NCI-H2081 (cell line): ENCODE results near the gene DNAJB11.

Source experiments
- DNase-seq, 2 experiments: peaks; one replicate each; lab custom pipeline; 2025; lab: John Stamatoyannopoulos, UW

DNAJB11 gene

DNA sequence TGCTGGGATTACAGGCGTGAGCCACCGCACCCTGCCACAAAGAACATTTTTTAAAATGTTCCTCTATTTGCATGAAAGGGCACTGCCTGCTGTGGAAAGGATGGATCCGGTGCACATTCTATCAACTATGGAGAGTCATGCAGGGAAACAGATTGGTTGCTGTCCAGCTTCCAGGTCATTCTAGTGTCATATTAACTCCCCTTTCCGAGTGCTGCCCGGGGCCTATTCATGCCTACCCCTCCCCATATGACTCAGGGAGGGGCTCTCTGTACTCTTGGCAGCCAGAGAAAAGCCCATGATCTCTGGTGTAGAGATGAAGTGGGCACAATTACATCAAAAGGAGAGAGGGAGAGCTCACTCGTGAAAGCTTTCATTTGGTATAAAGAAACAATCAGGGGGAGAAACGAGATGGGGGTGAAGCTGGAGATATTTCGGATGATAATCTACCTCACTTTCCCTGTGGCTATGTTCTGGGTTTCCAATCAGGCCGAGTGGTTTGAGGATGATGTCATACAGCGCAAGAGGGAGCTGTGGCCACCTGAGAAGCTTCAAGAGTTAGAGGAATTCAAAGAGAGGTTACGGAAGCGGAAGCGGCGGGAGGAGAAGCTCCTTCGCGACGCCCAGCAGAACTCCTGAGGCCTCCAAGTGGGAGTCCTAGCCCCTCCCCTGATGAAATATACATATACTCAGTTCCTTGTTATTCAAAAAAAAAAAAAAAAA lies 26.2 kb downstream of the DNAJB11 start:
- no peak for DNase-seq

GRCh38 chr3:186598108-186598784 lies 27.7 kb downstream of the DNAJB11 start:
- no peak for DNase-seq

DNA sequence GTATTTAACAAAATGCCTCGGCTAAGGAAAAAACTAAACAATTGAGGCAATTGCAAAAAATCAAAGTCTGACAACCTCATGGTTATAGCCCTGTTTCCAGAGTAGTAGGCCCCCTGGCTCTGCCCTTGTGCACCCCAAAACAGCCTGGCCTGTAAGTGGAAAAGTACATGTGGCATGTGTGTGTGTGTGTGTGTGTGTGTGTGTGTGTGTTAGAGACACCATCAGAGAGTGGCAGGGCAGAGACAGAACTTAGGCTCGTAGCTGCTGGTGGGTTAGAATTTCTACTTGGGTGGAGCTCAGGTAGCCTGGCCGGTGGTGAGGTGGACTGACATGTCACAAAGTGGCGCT lies 28.2 kb downstream of the DNAJB11 start:
- DNase-seq, result no peak

DNA sequence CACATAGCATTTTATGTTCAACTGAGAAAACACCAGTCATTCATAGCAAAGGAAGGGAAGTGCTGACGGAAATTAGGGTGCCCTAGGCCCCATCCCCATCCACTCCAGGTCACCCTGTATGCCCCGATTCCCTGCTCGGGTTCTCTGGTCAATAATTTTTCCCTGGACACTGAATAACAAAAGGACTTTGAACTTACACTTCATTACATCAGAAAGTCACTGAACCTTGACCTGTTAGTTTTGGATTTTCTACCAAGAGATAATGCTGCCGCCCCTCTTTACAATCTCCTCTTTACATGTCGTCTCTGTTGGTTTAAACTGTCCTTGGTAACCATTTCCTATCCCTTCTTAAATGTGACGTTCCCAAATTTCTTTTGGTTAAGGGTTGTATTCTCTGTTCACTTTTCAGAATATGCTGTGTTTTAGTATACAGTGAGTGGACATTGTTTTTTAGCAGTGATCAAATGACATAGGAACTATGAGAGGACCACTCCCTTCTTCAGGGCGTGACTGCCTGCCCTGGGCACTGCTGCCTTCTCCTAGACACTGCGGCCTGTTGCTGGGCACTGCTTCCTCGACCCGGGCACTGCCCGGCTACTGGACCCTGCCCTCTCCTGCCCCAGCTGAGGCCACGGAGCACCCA lies 28.7 kb downstream of the DNAJB11 start:
- no peak for DNase-seq

DNA sequence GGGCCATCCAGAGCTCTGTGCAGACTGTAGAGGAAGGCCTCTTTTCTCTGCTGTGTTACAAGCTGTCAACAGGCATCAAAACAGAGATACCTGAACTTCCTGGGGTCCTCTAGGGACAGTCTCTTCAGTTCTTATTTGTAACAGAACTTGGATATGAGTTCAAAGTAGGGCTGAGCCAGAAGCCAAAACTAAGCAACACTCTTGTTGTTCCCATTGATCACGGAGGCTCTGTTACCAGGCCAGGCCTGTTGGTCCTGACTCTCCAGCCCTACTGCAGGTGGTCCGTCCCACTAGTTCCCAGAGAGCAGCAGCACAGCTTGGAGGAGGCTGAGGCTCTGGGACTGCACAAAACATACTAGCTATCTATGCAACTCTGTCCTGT lies 29.3 kb downstream of the DNAJB11 start:
- no peak for DNase-seq

DNA sequence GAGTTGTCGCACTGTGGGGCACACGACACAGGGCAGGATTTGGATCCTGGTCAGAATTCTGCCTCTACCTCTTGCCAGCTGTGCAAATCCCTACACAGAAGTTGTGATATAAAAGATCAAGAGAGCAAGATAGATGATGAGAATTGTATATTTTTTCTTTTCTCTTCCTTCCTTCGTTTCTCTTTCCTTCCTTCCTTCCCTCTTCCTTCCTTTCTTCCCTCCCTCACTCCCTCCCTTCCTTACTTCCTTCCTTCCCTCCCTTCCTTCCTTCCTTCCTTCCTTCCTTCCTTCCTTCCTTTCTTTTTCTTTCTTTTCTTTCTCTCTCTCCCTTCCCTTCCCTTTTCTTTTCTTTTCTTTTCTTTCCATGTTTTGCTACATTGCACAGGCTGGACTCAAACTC lies 30.4 kb downstream of the DNAJB11 start:
- no peak for DNase-seq

DNA sequence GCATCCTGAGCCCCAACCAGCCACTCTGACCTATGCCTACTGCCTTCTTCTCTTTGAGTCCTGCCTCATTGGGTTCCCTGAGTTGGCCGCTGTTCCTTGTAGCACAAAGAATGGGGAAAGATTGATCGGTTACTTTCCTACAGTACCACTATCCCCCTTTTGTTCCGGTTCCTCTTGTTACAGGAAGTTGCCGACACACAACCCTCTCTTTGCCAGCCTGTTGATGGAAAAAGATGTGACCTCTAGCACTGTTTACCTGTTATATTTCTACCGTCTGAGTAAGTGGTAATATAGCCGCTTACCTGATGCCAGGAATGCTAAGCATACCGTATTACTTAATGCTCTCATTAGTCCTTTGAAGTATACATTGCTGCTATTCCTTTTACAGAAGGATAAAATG lies 32.6 kb downstream of the DNAJB11 start:
- no peak for DNase-seq

DNA sequence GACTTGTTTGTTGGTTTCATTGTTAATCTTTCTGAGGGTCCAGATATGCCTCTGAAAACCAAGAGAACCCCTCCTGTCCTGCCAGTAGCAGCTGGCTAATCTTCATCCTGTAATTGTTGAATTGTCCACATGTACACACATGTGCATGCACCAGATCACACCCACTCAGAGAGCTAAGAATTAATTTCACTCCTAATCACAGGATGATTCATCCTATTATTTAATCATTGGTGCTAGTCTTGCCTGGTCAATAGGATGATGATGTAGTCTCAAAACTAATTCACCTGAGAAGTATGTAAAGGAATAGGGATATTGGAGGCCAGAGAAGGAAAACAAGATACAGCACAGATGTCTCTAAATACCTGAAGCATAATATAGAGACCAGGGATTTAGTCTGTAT lies 34.6 kb downstream of the DNAJB11 start:
- no peak for DNase-seq

GRCh38 chr3:186605561-186606545 lies 35.3 kb downstream of the DNAJB11 start:
- DNase-seq, result no peak

DNA sequence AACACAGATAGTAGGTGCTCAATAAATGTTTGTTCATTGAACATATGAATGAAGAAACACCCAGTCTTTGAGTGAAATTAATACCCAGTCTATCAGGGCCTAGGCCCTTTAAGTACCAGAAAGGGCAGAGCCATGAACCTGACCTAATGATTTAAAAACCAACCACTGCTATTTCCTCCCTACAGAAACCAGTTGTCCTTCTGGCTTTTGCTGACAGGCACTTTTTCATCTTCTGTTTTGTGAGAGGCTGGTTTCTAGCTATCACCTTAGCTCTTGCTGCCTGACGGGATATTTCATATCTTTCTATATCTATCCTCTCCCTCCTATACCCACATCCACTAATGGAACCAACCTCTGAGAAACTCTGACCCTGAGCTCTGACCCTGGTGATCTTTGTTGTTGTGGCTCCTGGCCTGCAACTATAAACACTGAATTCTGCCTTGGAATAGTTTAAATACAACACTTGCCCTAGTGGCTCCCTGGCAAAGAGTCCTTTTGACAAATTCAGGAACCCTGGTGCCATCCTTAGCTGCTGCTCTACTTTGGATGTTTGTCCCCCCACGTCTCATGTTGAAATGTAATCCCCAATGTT lies 38.2 kb downstream of the DNAJB11 start:
- no peak for DNase-seq

DNA sequence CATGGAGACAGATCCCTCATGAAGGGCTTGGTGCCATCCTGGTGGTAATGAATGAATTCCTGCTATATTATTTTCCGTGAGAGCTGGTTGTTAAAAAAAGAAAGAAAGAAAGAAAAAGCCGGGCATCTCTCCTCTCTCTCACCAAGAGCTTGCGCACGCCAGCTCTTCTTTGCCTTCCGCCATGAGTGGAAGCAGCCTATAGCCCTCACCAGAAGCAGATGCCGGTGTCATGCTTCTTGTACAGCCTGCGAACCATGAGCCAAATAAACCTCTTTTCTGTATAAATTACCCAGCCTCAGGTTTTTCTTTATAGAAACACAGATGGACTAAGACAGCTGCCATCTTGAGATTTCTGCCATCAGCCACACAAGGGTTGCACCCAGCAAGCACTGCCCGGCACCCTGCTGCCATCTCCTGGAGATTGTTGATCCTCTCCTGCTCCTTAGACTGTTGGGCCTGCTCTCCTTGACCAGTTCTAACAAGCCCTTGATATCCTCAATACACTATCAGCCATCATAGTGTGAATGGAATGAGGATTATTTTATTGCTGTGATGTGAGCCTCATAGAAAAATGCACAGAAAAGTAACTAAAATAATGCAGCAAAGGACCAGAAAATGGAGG lies 38.8 kb downstream of the DNAJB11 start:
- DNase-seq, result no peak

DNA sequence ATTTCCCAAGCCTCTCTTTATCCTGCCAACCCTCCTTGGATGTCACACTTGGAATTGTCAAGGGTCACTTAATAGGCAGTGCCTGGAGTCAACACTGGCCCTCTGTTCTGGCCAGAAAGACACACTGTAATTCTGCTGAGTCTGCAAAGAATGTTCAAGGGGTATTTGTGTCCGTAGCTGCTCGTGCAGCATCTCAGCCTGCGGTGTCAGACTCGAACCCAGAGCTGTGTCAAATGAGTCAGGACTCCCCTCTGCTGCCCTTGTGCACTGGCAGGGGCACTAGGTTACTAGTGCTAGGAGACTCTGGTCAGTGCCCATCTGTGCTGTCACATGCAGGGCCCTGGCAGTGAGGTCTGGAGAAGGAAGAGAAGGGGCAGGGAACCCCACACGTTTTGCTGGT lies 41.5 kb downstream of the DNAJB11 start:
- DNase-seq, result no peak

DNA sequence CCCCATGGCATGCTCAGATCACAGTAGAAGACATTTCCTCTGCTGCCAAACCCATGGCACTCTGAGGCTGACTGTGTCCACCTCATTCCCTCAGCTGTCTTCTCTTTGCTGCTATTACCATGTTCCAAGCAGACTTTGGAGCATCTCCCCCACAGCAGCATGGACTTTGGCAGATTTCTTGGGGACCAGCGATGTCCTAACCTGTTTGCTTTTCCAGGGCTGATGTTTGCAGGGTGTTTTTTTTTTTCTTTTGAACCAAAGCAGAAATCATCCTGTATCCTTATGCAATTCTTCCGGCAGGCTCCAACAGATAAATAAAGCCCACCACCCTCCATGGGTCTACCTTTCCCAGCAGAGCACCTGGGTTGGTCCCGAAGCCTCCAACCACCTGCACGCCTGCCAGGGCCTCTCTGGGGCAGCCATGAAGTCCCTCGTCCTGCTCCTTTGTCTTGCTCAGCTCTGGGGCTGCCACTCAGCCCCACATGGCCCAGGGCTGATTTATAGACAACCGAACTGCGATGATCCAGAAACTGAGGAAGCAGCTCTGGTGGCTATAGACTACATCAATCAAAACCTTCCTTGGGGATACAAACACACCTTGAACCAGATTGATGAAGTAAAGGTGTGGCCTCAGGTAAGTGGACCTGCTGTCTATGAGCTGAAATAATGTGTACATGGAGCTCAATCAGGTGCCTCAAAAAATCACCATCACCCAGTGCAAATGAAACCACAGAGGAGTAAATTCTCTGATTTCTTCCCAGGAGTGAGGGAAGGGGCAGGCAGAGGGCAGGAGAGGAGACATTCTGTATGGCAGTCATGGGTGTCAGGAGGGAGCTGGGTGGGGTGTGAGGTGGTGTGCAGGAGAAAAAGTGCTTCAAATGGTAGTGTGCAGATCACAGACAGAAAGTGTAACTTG lies 42.5 kb downstream of the DNAJB11 start, which contains the start of gene AHSG:
AHSG (plus strand) TSS at position 340 of the 916 bp plus-strand sequence; CDS start at position 422, 82 bp downstream.
- DNase-seq, result no peak

DNA sequence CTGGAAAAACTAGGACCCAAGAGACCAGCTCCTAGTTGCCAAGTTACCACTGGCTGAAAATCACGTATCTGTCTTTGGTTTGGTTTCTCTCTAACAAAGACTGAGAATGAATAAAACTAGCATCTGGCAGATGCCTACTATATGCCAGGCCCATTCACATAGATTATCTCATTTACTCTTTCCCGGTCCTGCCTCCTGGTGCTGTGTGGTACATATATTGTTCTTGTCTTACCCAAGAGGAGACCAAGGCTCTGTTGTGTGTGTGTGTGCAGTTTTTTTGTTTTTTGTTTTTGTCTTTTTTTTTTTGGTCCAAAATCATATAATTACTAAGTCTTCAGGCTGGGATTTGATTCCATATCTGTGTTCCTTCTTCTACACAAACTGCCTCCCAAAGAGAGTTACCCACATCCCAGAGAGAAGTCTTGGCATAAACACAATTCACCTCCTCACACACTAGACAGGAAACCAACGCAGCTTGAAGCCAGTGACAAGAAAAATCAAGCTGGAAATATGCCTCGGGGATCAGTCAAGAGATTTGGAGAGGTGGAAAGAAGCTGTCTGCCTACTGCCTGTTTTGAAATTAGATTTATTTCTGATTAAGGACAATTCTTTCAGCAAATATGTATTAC lies 43.2 kb downstream of the DNAJB11 start:
- DNase-seq, result no peak

- no peak for DNase-seq
Observed at GRCh38 chr3:186614266-186614596, 43.7 kb downstream of the DNAJB11 start.

DNA sequence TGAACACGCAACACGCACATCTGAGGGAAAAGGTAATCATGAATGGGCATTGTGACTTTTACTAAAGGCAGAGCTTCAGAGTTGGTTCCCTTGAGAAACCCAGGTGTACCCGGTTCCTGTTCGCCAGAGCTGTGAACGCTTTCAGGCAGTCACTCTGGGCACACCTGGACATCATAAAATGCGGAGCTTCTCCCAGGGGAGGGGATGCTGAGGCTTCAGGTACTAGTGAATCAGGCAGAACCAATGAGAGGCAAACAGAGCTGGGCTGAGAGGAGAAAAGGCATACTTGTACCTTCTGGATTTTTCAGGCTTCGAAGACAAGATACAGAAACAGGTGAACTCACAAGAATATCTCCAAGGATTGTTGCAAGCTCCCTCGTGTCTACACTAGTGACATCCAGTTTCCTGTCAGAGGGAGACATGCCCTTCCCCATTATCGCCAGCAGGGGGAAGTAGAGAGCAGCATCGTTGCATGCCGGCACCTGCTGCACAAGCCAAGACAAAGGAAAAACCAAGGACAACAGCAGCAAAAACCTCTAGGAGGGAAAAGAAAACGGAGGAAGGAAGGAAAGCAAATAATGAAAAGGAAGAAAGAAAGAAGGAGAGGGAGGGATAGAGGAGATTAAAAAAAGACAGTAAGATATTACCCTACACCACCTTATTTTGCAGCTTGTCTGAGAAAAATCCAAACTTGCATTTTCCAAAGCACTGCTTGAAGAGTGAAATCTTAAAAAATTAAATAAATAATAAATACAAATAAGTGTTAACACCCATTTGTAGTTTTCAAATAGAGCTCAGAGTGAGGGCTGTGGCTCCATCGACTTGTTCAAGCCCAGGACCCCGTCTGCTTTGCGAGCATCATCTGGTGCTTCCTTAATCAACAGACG lies 44.3 kb downstream of the DNAJB11 start:
- DNase-seq, result peak; percentile 84 to 88

GRCh38 chr3:186616299-186616617 lies 45.7 kb downstream of the DNAJB11 start:
- no peak for DNase-seq

- DNase-seq, result peak; percentile 85 to 88
Observed at GRCh38 chr3:186617036-186617946, 46.8 kb downstream of the DNAJB11 start.
